ENCODE measurements around the gene TGIF1.
"Not testable (repeated sequence)": the region's sequence is repeated elsewhere in the genome, so short reads cannot be mapped to it uniquely, and the experiment has no call there.

Gene TGIF1

GRCh38 chr18:3450012-3450798 lies at the start of gene TGIF1:
TGIF1 (plus strand) TSS chr18:3450172; CDS start chr18:3450490, 318 bp downstream.
- DNase-seq (peak; percentile 60), ATAC-seq (no peak)
- Mint-ChIP-seq H3K4me1 (peaks cover 62% of the 10 kb centered on the region), H3K4me3 (peak within 1 kb of the TSS; percentile 94), H3K36me3 (ENCODE audit: low read depth) (peaks cover 27% of the 10 kb centered on the region), H3K27me3 (no peaks in the 10 kb centered on the region), H3K9me3 (no peaks in the 10 kb centered on the region), H3K27ac (peak within 1 kb of the TSS; percentile 100)

- Mint-ChIP-seq H3K9me3 (peaks cover 5% of the 10 kb centered on the region), H3K4me1 (peaks cover 23% of the 10 kb centered on the region), H3K36me3 (ENCODE audit: low read depth) (no peaks in the 10 kb centered on the region), H3K27me3 (no peaks in the 10 kb centered on the region), H3K4me3 (peak overlapping the region; percentile 16), H3K27ac (no peak overlapping the region)
- DNase-seq: no peak
- ATAC-seq: no peak
Observed at GRCh38 chr18:3400567-3401296, 49.2 kb upstream of the TGIF1 start.

GRCh38 chr18:3401669-3402620 lies 48.0 kb upstream of the TGIF1 start:
- H3K27me3 Mint-ChIP-seq: no peaks in the 10 kb centered on the region
- H3K4me3 Mint-ChIP-seq: no peak overlapping the region
- H3K36me3 Mint-ChIP-seq (ENCODE audit: low read depth): no peaks in the 10 kb centered on the region
- peaks cover 5% of the 10 kb centered on the region for H3K9me3 Mint-ChIP-seq
- DNase-seq (no peak), ATAC-seq (no peak)
- H3K27ac Mint-ChIP-seq: no peak overlapping the region
- H3K4me1 Mint-ChIP-seq: peaks cover 30% of the 10 kb centered on the region

- H3K27ac Mint-ChIP-seq: no peak overlapping the region
- DNase-seq (no peak), ATAC-seq (peak; percentile 57)
- peaks cover 5% of the 10 kb centered on the region for H3K9me3 Mint-ChIP-seq
- H3K36me3 Mint-ChIP-seq (ENCODE audit: low read depth): no peaks in the 10 kb centered on the region
- peaks cover 30% of the 10 kb centered on the region for H3K4me1 Mint-ChIP-seq
- H3K4me3 Mint-ChIP-seq: no peak overlapping the region
- H3K27me3 Mint-ChIP-seq: no peaks in the 10 kb centered on the region
Observed at GRCh38 chr18:3402982-3403451, 47.0 kb upstream of the TGIF1 start.

GRCh38 chr18:3405713-3406112 lies 44.3 kb upstream of the TGIF1 start:
- DNase-seq (no peak), ATAC-seq (no peak)
- peaks cover 29% of the 10 kb centered on the region for H3K4me1 Mint-ChIP-seq
- no peak overlapping the region for H3K4me3 Mint-ChIP-seq
- H3K27ac Mint-ChIP-seq: no peak overlapping the region
- H3K9me3 Mint-ChIP-seq: peaks cover 5% of the 10 kb centered on the region
- H3K27me3 Mint-ChIP-seq: no peaks in the 10 kb centered on the region
- no peaks in the 10 kb centered on the region for H3K36me3 Mint-ChIP-seq (ENCODE audit: low read depth)

GRCh38 chr18:3408107-3408506 lies 41.9 kb upstream of the TGIF1 start:
- Mint-ChIP-seq H3K9me3 (peaks cover 5% of the 10 kb centered on the region), H3K27me3 (no peaks in the 10 kb centered on the region), H3K4me3 (no peak overlapping the region), H3K36me3 (ENCODE audit: low read depth) (no peaks in the 10 kb centered on the region), H3K4me1 (peaks cover 30% of the 10 kb centered on the region), H3K27ac (no peak overlapping the region)
- DNase-seq: no peak
- ATAC-seq: no peak

- Mint-ChIP-seq H3K27me3 (no peaks in the 10 kb centered on the region), H3K9me3 (peaks cover 5% of the 10 kb centered on the region), H3K27ac (no peak overlapping the region), H3K4me1 (peaks cover 29% of the 10 kb centered on the region), H3K36me3 (ENCODE audit: low read depth) (no peaks in the 10 kb centered on the region), H3K4me3 (no peak overlapping the region)
- DNase-seq: no peak
- no peak for ATAC-seq
Observed at GRCh38 chr18:3409811-3410210, 40.2 kb upstream of the TGIF1 start.

GRCh38 chr18:3410273-3410672 lies 39.7 kb upstream of the TGIF1 start:
- Mint-ChIP-seq H3K4me3 (no peak overlapping the region), H3K27me3 (no peaks in the 10 kb centered on the region), H3K4me1 (peaks cover 28% of the 10 kb centered on the region), H3K9me3 (peaks cover 3% of the 10 kb centered on the region), H3K27ac (no peak overlapping the region), H3K36me3 (ENCODE audit: low read depth) (no peaks in the 10 kb centered on the region)
- DNase-seq (no peak), ATAC-seq (no peak)

- not testable (repeated sequence) for ATAC-seq, H3K9me3 Mint-ChIP-seq
Observed at GRCh38 chr18:3410876-3411275, 39.1 kb upstream of the TGIF1 start.

GRCh38 chr18:3411327-3411726 lies 38.6 kb upstream of the TGIF1 start:
- H3K4me3 Mint-ChIP-seq: no peak overlapping the region
- ATAC-seq: no peak
- peaks cover 18% of the 10 kb centered on the region for H3K4me1 Mint-ChIP-seq

More at GRCh38 chr18:3410876-3411275, 39.1 kb upstream of the TGIF1 start:
- H3K27ac Mint-ChIP-seq; H3K4me3 Mint-ChIP-seq; DNase-seq; H3K36me3 Mint-ChIP-seq (ENCODE audit: low read depth); H3K27me3 Mint-ChIP-seq: not testable (repeated sequence)
- H3K4me1 Mint-ChIP-seq: peaks cover 22% of the 10 kb centered on the region

GRCh38 chr18:3411854-3412268 lies 38.1 kb upstream of the TGIF1 start:
- Mint-ChIP-seq H3K9me3 (no peaks in the 10 kb centered on the region), H3K36me3 (ENCODE audit: low read depth) (no peaks in the 10 kb centered on the region), H3K4me1 (peaks cover 17% of the 10 kb centered on the region), H3K27ac (peak overlapping the region; percentile 72), H3K27me3 (no peaks in the 10 kb centered on the region), H3K4me3 (peak overlapping the region; percentile 21)
- ATAC-seq: no peak
- peak; percentile 40 for DNase-seq

More at GRCh38 chr18:3411327-3411726, 38.6 kb upstream of the TGIF1 start:
- Mint-ChIP-seq H3K36me3 (ENCODE audit: low read depth) (no peaks in the 10 kb centered on the region), H3K27me3 (no peaks in the 10 kb centered on the region), H3K9me3 (no peaks in the 10 kb centered on the region), H3K27ac (no peak overlapping the region)
- DNase-seq: no peak

- not testable (repeated sequence) for H3K27me3 Mint-ChIP-seq; H3K9me3 Mint-ChIP-seq; H3K36me3 Mint-ChIP-seq (ENCODE audit: low read depth)
- peak; percentile 96 for ATAC-seq
- DNase-seq: peak; percentile 46
- peak overlapping the region; percentile 21 for H3K4me3 Mint-ChIP-seq
- peak overlapping the region; percentile 46 for H3K27ac Mint-ChIP-seq
- peaks cover 17% of the 10 kb centered on the region for H3K4me1 Mint-ChIP-seq
Observed at GRCh38 chr18:3412528-3412927, 37.4 kb upstream of the TGIF1 start.

GRCh38 chr18:3415110-3415509 lies 34.9 kb upstream of the TGIF1 start:
- no peaks in the 10 kb centered on the region for H3K36me3 Mint-ChIP-seq (ENCODE audit: low read depth)
- no peaks in the 10 kb centered on the region for H3K27me3 Mint-ChIP-seq
- ATAC-seq (no peak), DNase-seq (no peak)
- no peak overlapping the region for H3K27ac Mint-ChIP-seq
- H3K4me1 Mint-ChIP-seq: peaks cover 17% of the 10 kb centered on the region
- H3K4me3 Mint-ChIP-seq: no peak overlapping the region
- peaks cover 7% of the 10 kb centered on the region for H3K9me3 Mint-ChIP-seq

- ATAC-seq (no peak), DNase-seq (no peak)
- peaks cover 2% of the 10 kb centered on the region for H3K4me1 Mint-ChIP-seq
- peaks cover 13% of the 10 kb centered on the region for H3K9me3 Mint-ChIP-seq
- no peaks in the 10 kb centered on the region for H3K27me3 Mint-ChIP-seq
- H3K4me3 Mint-ChIP-seq: no peak overlapping the region
- no peaks in the 10 kb centered on the region for H3K36me3 Mint-ChIP-seq (ENCODE audit: low read depth)
- H3K27ac Mint-ChIP-seq: no peak overlapping the region
Observed at GRCh38 chr18:3418083-3418482, 31.9 kb upstream of the TGIF1 start.
